Neural crest cell (in vitro differentiated cells): ENCODE measurements around the gene USP15. TPM values are rescaled to one million over a fixed set of nuclear protein-coding genes. Genes with fewer than 3 reads are reported as not detected.

ENCODE experiments used
- DNase-seq: peaks from one replicate; pipeline ENCODE4 v3.0.0; 2021; ENCODE audit warnings: low read depth, mixed read lengths, low spot score
- H3K27ac Mint-ChIP-seq: one replicate; pipeline ENCODE4 v1.8.0; 2021; ENCODE audit warnings: mild to moderate bottlenecking, mixed read lengths; ENCODE audit not compliant: unreplicated experiment
- H3K27me3 Mint-ChIP-seq: 2 replicates; pipeline ENCODE4 v1.8.0; 2021; ENCODE audit warnings: low read depth, mild to moderate bottlenecking, mixed read lengths
- H3K36me3 Mint-ChIP-seq: 2 replicates; pipeline ENCODE4 v1.8.0; 2021; ENCODE audit warnings: low read depth, mild to moderate bottlenecking, mixed read lengths
- H3K4me1 Mint-ChIP-seq: 2 replicates; pipeline ENCODE4 v1.8.0; 2021; ENCODE audit warnings: mixed read lengths
- H3K4me3 Mint-ChIP-seq: one replicate; pipeline ENCODE4 v1.8.0; 2021; ENCODE audit warnings: mild to moderate bottlenecking, mixed read lengths
- H3K9me3 Mint-ChIP-seq: 2 replicates; pipeline ENCODE4 v1.8.0; 2021; ENCODE audit warnings: mixed read lengths
- total RNA-seq: library from RNA; stranded (reverse); gene quantifications from 2 replicates; pipeline ENCODE4 v1.2.1, GENCODE V29; 2021
- TF ChIP-seq, protein P1 (sequence below): fragments of 200-600 bp; sonication (generic); conservative IDR thresholded peaks from 2 replicates; pipeline ENCODE4 v1.5.0; 2021; ENCODE audit warnings: antibody characterized with exemption, mild to moderate bottlenecking

Gene USP15
- total RNA-seq, 1 donor from 2014 or later: 39.6 TPM

DNA sequence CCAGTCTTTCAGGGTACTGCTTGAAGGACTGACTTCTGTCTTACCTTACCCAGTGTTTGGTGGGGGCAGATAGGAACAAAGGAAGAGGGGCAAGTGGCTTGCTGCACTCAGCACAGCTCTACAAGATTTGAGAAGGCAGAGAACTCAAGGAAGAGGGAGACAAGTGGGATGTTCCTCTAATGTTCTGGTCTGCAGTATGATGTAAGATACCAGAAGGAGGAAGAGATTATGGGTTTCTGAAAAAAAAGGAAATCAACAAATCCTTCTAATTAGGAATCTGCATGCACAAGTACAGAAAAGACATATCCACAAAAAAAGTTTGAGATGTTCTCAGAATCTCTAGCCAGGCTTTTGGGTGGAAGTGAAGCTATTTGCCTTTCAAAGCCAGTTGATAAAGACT is 37.1 kb downstream of the USP15 start:
- Mint-ChIP-seq H3K4me1 (peaks cover 5% of the 10 kb centered on the region), H3K4me3 (no peak overlapping the region), H3K36me3 (peaks cover 48% of the 10 kb centered on the region), H3K27me3 (no peaks in the 10 kb centered on the region), H3K27ac (no peak overlapping the region), H3K9me3 (peaks cover 6% of the 10 kb centered on the region)
- TF ChIP-seq, protein P1, sequence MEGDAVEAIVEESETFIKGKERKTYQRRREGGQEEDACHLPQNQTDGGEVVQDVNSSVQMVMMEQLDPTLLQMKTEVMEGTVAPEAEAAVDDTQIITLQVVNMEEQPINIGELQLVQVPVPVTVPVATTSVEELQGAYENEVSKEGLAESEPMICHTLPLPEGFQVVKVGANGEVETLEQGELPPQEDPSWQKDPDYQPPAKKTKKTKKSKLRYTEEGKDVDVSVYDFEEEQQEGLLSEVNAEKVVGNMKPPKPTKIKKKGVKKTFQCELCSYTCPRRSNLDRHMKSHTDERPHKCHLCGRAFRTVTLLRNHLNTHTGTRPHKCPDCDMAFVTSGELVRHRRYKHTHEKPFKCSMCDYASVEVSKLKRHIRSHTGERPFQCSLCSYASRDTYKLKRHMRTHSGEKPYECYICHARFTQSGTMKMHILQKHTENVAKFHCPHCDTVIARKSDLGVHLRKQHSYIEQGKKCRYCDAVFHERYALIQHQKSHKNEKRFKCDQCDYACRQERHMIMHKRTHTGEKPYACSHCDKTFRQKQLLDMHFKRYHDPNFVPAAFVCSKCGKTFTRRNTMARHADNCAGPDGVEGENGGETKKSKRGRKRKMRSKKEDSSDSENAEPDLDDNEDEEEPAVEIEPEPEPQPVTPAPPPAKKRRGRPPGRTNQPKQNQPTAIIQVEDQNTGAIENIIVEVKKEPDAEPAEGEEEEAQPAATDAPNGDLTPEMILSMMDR: no peak
- no peak for DNase-seq

DNA sequence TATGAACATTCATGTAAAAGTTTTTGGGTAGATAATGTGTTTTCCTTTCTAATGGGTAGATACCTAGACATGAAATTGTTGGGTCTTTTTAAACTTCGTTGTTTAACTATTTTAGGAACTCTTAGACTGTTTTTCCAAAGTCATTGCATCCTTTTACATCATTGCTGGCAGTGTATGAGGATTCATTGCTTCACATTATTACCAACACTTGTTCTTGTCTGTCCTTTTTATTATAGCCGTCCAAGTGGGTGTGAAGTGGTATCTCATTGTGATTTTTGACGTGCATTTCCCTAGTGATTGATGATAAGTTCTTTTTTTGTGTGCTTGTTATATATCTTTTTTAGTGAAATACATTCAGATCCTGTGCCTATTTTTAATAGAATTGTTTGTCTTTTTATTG is 39.4 kb downstream of the USP15 start:
- TF ChIP-seq, protein P1: no peak
- H3K4me3 Mint-ChIP-seq: no peak overlapping the region
- H3K27ac Mint-ChIP-seq: no peak overlapping the region
- H3K9me3 Mint-ChIP-seq: peaks cover 14% of the 10 kb centered on the region
- H3K4me1 Mint-ChIP-seq: peaks cover 5% of the 10 kb centered on the region
- peaks cover 66% of the 10 kb centered on the region for H3K36me3 Mint-ChIP-seq
- no peaks in the 10 kb centered on the region for H3K27me3 Mint-ChIP-seq
- no peak for DNase-seq

DNA sequence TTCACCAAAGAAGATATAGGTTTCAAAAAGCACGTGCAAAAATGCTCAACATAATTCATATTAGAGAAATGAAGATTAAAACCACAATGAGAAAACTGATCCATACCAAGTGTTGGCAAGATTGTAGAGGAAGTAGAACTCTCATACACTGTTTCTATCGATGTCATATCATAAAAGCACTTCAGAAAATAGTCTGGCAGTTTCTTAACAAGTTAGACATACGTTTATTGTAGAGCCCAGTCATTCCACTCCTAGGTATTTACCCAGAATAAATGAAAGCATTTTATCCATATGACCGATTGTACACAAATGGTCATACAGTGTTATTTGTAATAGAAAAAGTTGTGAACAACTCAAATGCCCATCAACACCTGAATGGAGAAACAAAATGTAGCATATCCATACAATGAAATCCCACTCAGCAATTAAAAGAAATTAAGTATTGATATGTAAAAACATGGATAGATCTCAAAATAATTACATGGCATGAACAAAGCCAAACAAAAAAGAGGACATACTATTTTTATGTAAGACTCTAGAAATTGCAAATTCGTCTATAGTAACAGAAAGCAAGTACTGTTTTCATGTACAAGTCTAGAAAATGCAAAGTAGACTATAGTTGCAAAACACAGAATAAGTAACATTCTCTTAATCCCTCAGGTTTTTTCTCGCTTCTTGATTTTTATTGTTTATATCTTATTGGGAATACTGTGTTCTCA is 41.0 kb downstream of the USP15 start:
- Mint-ChIP-seq H3K27ac (no peak overlapping the region), H3K4me3 (no peak overlapping the region), H3K27me3 (no peaks in the 10 kb centered on the region), H3K4me1 (peaks cover 5% of the 10 kb centered on the region), H3K36me3 (peaks cover 68% of the 10 kb centered on the region), H3K9me3 (peaks cover 18% of the 10 kb centered on the region)
- DNase-seq: no peak
- TF ChIP-seq, protein P1: no peak

DNA sequence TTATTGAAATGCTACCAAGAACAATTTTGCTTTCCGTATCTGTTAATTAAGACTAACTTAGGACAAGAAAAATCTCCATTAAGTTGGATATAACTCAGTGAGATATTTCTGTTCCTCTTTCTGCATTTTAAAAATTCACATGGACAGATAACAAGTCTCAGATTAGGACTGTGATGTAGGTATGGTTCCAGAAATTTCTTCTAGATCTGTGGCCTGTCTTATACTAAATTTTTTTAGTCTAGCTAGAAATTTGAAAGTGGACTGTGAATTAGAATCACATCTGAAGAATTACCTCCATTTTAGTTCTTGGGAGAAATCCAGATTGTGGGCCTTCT is 41.6 kb downstream of the USP15 start:
- Mint-ChIP-seq H3K27me3 (no peaks in the 10 kb centered on the region), H3K27ac (no peak overlapping the region), H3K36me3 (peaks cover 68% of the 10 kb centered on the region), H3K4me3 (no peak overlapping the region), H3K4me1 (peaks cover 5% of the 10 kb centered on the region), H3K9me3 (peaks cover 18% of the 10 kb centered on the region)
- TF ChIP-seq, protein P1: no peak
- DNase-seq: no peak

DNA sequence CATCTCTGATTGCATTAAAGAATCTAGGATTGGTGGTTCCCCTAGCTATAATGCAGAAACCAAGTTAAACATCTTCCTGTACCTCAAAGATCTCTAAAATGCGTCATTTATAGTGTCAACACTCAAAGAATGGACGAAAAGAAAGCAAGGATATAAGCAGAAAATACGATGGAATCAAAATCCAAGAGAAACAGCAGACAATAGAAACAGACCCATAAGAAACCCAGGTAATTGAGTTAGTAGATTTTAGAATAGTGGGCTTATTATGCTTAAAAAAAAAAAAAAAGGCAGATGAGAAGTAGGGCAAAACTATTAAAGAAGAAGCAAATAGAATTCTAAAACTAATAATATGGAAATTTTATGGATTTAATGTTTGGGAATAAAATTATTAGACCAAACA is 44.4 kb downstream of the USP15 start:
- peaks cover 65% of the 10 kb centered on the region for H3K36me3 Mint-ChIP-seq
- TF ChIP-seq, protein P1: no peak
- peaks cover 17% of the 10 kb centered on the region for H3K9me3 Mint-ChIP-seq
- no peak overlapping the region for H3K4me3 Mint-ChIP-seq
- no peak for DNase-seq
- H3K4me1 Mint-ChIP-seq: peaks cover 2% of the 10 kb centered on the region
- H3K27me3 Mint-ChIP-seq: no peaks in the 10 kb centered on the region
- no peak overlapping the region for H3K27ac Mint-ChIP-seq
